ENCODE data around the gene FAM193B. TPM values are rescaled to one million over a fixed set of nuclear protein-coding genes. Genes with fewer than 3 reads are reported as not detected.

Gene FAM193B
- total RNA-seq, 1 experiment from 2014 or later, result 41.1 TPM

GRCh38 chr5:177501874-177502678 lies 52.3 kb downstream of the FAM193B start:
- no peaks in the 10 kb centered on the region for H4K20me1 ChIP-seq (ENCODE audit: low read length)
- POLR2A ChIA-PET (ENCODE audit: unreplicated experiment), result no interaction called here
- no TSS peak for BruUV-seq (replicated peaks)

GRCh38 chr5:177500685-177501522 lies 53.5 kb downstream of the FAM193B start:
- no peaks in the 10 kb centered on the region for H3K36me3 ChIP-seq (ENCODE audit: low read depth, low read length)
- peaks cover under 1% of the 10 kb centered on the region for H3F3A ChIP-seq (ENCODE audit: low read length, unreplicated experiment)
- no peak overlapping the region for H3K4me2 ChIP-seq (ENCODE audit: low read length)
- H3K9ac ChIP-seq (ENCODE audit: low read length), result no peak overlapping the region
- CTCF ChIA-PET, result interaction anchor here (0.6 kb wide), 1 partner anchor 110 kb away, joined by 4 read pairs; no protein-coding TSS in a partner anchor
- no peak overlapping the region for H2AFZ ChIP-seq (ENCODE audit: low read length)
- peak; percentile 88 for DNase-seq
- no peaks in the 10 kb centered on the region for H3K27me3 ChIP-seq (ENCODE audit: low read length)
- no peaks in the 10 kb centered on the region for H3K9me3 ChIP-seq (ENCODE audit: low read length)
- H3K79me2 ChIP-seq (ENCODE audit: low read length), result peaks cover 11% of the 10 kb centered on the region
- intact Hi-C loops (cut with micrococcal nuclease), result loop anchor here (1.0 to 5.0 kb wide), 4 partner anchors 46 to 389 kb away; no protein-coding TSS in a partner anchor
- POLR2A ChIA-PET (ENCODE audit: unreplicated experiment), result no interaction called here
- H3K4me3 ChIP-seq (ENCODE audit: low read length), result no peak overlapping the region
- TF ChIP-seq CTCF (conservative IDR thresholded peaks at IDR 0.05; ENCODE audit: low read depth, low read length) (peak; percentile 98), EZH2 (IDR thresholded peaks at IDR 0.05; ENCODE audit: low read length, unreplicated experiment) (no peak), EZH2phosphoT487 (IDR thresholded peaks at IDR 0.05; ENCODE audit: borderline replicate concordance, low read length) (no peak)
- H3K4me1 ChIP-seq (ENCODE audit: insufficient read depth, low read length), result peaks cover 11% of the 10 kb centered on the region
- no peaks in the 10 kb centered on the region for H3K9me2 ChIP-seq (replicated peaks; ENCODE audit: low read length)
- H3K27ac ChIP-seq (ENCODE audit: low read length), result no peak overlapping the region
- ATAC-seq, result peak; percentile 48
- BruUV-seq (replicated peaks), result no TSS peak
- H4K20me1 ChIP-seq (ENCODE audit: low read length), result peaks cover under 1% of the 10 kb centered on the region; the same call in 1 of the 2 replicates

More at GRCh38 chr5:177501874-177502678, 52.3 kb downstream of the FAM193B start:
- peaks cover 5% of the 10 kb centered on the region; the same call in 1 of the 2 replicates for H3K4me1 ChIP-seq (ENCODE audit: insufficient read depth, low read length)
- H3K27me3 ChIP-seq (ENCODE audit: low read length), result no peaks in the 10 kb centered on the region
- no peaks in the 10 kb centered on the region for H3K36me3 ChIP-seq (ENCODE audit: low read depth, low read length)
- H3K27ac ChIP-seq (ENCODE audit: low read length), result no peak overlapping the region
- intact Hi-C loops (cut with micrococcal nuclease), result loop anchor here (1.0 to 5.0 kb wide), 4 partner anchors 47 to 390 kb away; no protein-coding TSS in a partner anchor
- H3K9me2 ChIP-seq (replicated peaks; ENCODE audit: low read length), result no peaks in the 10 kb centered on the region
- no peak overlapping the region for H2AFZ ChIP-seq (ENCODE audit: low read length)
- no peak overlapping the region for H3K4me3 ChIP-seq (ENCODE audit: low read length)
- peaks cover 2% of the 10 kb centered on the region; the same call in 1 of the 2 replicates for H3K79me2 ChIP-seq (ENCODE audit: low read length)
- H3K9me3 ChIP-seq (ENCODE audit: low read length), result no peaks in the 10 kb centered on the region
- H3F3A ChIP-seq (ENCODE audit: low read length, unreplicated experiment), result no peaks in the 10 kb centered on the region
- TF ChIP-seq CTCF (conservative IDR thresholded peaks at IDR 0.05; ENCODE audit: low read depth, low read length) (no peak), EZH2 (IDR thresholded peaks at IDR 0.05; ENCODE audit: low read length, unreplicated experiment) (no peak), EZH2phosphoT487 (IDR thresholded peaks at IDR 0.05; ENCODE audit: borderline replicate concordance, low read length) (no peak)
- ATAC-seq, result no peak
- CTCF ChIA-PET, result interaction anchor here (0.7 kb wide), 1 partner anchor 112 kb away, joined by 4 read pairs; no protein-coding TSS in a partner anchor
- DNase-seq, result no peak
- no peak overlapping the region for H3K9ac ChIP-seq (ENCODE audit: low read length)
- no peak overlapping the region for H3K4me2 ChIP-seq (ENCODE audit: low read length)

All from PC-3 (cell line).